B cell (primary cell): ENCODE measurements around the gene JPH3. TPM values are rescaled to one million over a fixed set of nuclear protein-coding genes. Genes with fewer than 3 reads are reported as not detected.

ENCODE experiments used
- ATAC-seq: fragments of 200-7000 bp; cut with Tn5 transposase; one replicate; pipeline ENCODE4 v1.10.0; 2021; ENCODE audit warnings: low read depth, mild to moderate bottlenecking, moderate number of reproducible peaks, moderate library complexity
- CTCF ChIA-PET: fragments of 350-600 bp; sonication (Branson Sonifier 250); formaldehyde crosslinking; loops from one replicate; lab custom pipeline; 2021; ENCODE audit warnings: antibody characterized with exemption, inconsistent platforms; lab: Charles Lee
- POLR2A ChIA-PET: fragments of 350-600 bp; sonication (Branson Sonifier 250); formaldehyde crosslinking; loops from one replicate; lab custom pipeline; 2021; ENCODE audit warnings: antibody characterized with exemption; lab: Charles Lee
- DNase-seq: peaks from one replicate; pipeline ENCODE4 v3.0.0; 2013
- H2AFZ ChIP-seq: 2 replicates; pipeline ENCODE4 v1.6.1; 2012; ENCODE audit warnings: mild to moderate bottlenecking, low read depth, low read length; ENCODE audit not compliant: insufficient read depth, poor library complexity, severe bottlenecking
- H3K27ac ChIP-seq, 2 donors: 1 replicate in 1 of 2; 2 replicates in 1 of 2; pipeline ENCODE4 v1.5.1; 2012 to 2013; ENCODE audit warnings: low read length in 2 of 2, mild to moderate bottlenecking in 2 of 2, moderate library complexity in 1 of 2
- H3K27me3 ChIP-seq, 4 experiments: fragments of 200-600 bp in 1 of 4; sonication (generic) in 1 of 4; replicated peaks in 1 of 4; 1 replicate in 2 of 4; 2 replicates in 2 of 4; pipeline versions ENCODE4 v1.6.1 to v1.7.0; 2013 to 2016; ENCODE audit warnings: low read length in 3 of 4, mild to moderate bottlenecking in 2 of 4, mixed read lengths in 1 of 4, moderate library complexity in 1 of 4; ENCODE audit not compliant: insufficient read depth in 4 of 4, control insufficient read depth in 3 of 4; ENCODE audit errors: control extremely low read depth in 1 of 4
- H3K36me3 ChIP-seq, 2 experiments: replicated peaks in 1 of 2; 1 replicate in 1 of 2; 2 replicates in 1 of 2; pipeline versions ENCODE4 v1.6.1 to v1.7.1; 2013; ENCODE audit warnings: low read length in 1 of 2; ENCODE audit not compliant: insufficient read depth in 2 of 2, control insufficient read depth in 1 of 2; ENCODE audit errors: control extremely low read depth in 1 of 2, extremely low read depth in 1 of 2
- H3K4me1 ChIP-seq, 2 donors: fragments of 200-600 bp in 1 of 2; sonication (generic) in 1 of 2; 1 replicate in 1 of 2; 2 replicates in 1 of 2; pipeline versions ENCODE4 v1.5.1 to v1.6.1; 2013 to 2017; ENCODE audit warnings: low read length in 2 of 2; ENCODE audit not compliant: control insufficient read depth in 2 of 2, insufficient read depth in 2 of 2
- H3K4me2 ChIP-seq: replicated peaks from 2 replicates; pipeline ENCODE3; 2012; ENCODE audit warnings: mild to moderate bottlenecking, low read depth, low read length; ENCODE audit not compliant: poor library complexity, severe bottlenecking
- H3K4me3 ChIP-seq, 5 experiments: fragments of 200-600 bp in 1 of 5; sonication (generic) in 1 of 5; 1 replicate in 3 of 5; 2 replicates in 2 of 5; pipeline versions ENCODE4 v1.5.1 to v1.7.0; 2011 to 2016; ENCODE audit warnings: low read length in 4 of 5, mild to moderate bottlenecking in 4 of 5, low read depth in 2 of 5, control low read depth in 1 of 5, moderate library complexity in 1 of 5; ENCODE audit not compliant: insufficient read depth in 1 of 5; ENCODE audit errors: control extremely low read depth in 1 of 5, extremely low read depth in 1 of 5
- H3K79me2 ChIP-seq: fragments of 200-600 bp; sonication (generic); one replicate; pipeline ENCODE4 v1.6.0; 2016; ENCODE audit warnings: low read length; ENCODE audit not compliant: control insufficient read depth, insufficient read depth
- H3K9ac ChIP-seq: fragments of 200-600 bp; sonication (generic); 2 replicates; pipeline ENCODE4 v1.6.1; 2017; ENCODE audit warnings: mild to moderate bottlenecking, low read length, moderate library complexity
- H3K9me3 ChIP-seq, 3 donors: one replicate each; pipeline versions ENCODE4 v1.6.1 to v1.7.1; 2013; ENCODE audit warnings: low read length in 2 of 3; ENCODE audit not compliant: control insufficient read depth in 2 of 3, insufficient read depth in 1 of 3; ENCODE audit errors: control extremely low read depth in 1 of 3
- H4K20me1 ChIP-seq: 2 replicates; pipeline ENCODE4 v1.6.0; 2012; ENCODE audit warnings: mild to moderate bottlenecking, low read length; ENCODE audit not compliant: insufficient read depth, control insufficient read depth, poor library complexity, severe bottlenecking
- H3K27ac Mint-ChIP-seq: one replicate; pipeline ENCODE4 v1.8.0; 2021; ENCODE audit warnings: mixed read lengths
- H3K27me3 Mint-ChIP-seq: one replicate; pipeline ENCODE4 v1.8.0; 2021; ENCODE audit warnings: mixed read lengths
- H3K4me1 Mint-ChIP-seq: one replicate; pipeline ENCODE4 v1.8.0; 2021; ENCODE audit warnings: mixed read lengths
- H3K4me3 Mint-ChIP-seq: one replicate; pipeline ENCODE4 v1.8.0; 2021; ENCODE audit warnings: mixed read lengths
- H3K9me3 Mint-ChIP-seq: one replicate; pipeline ENCODE4 v1.8.0; 2022; ENCODE audit warnings: mixed read lengths; ENCODE audit not compliant: insufficient read depth
- CTCF ChIP-seq: fragments of 200-600 bp; IDR thresholded peaks from one replicate; pipeline ENCODE4 v1.8.0; 2022; ENCODE audit warnings: antibody characterized with exemption, mild to moderate bottlenecking
- EZH2 ChIP-seq: IDR thresholded peaks from 2 replicates; pipeline ENCODE4 v1.6.1; 2012; ENCODE audit warnings: borderline replicate concordance, low read depth, mild to moderate bottlenecking, moderate library complexity, low read length; ENCODE audit not compliant: insufficient read depth, poor library complexity, severe bottlenecking
- WGBS: methylation state at CpG from one replicate; pipeline ENCODE4 v1.1.5; 2013; ENCODE audit warnings: missing lambda C conversion rate; ENCODE audit not compliant: insufficient coverage; 5-methylcytosine and 5-hydroxymethylcytosine counted together
- intact Hi-C: fragments of 100-400 bp; cut with micrococcal nuclease; formaldehyde crosslinking; loops from one replicate; pipeline ENCODE4 v1.10.0; 2022
- polyA plus RNA-seq: library from polyadenylated mRNA; depleted of rRNA; stranded (reverse); fragments of >200 nt; gene quantifications from 2 replicates; pipeline ENCODE4 v1.2.3, GENCODE V29; 2012
- total RNA-seq, 2 donors: library from RNA; stranded (reverse); fragments of 120-200 nt in 1 of 2; gene quantifications; 1 replicate in 1 of 2; 2 replicates in 1 of 2; pipeline versions ENCODE4 v1.2.3 to v1.2.4, GENCODE V29; 2013 to 2022

JPH3 gene
- total and polyA plus RNA-seq, 2 donors (not counting 1 experiment from before 2014, with no cell fraction given) = not detected

DNA sequence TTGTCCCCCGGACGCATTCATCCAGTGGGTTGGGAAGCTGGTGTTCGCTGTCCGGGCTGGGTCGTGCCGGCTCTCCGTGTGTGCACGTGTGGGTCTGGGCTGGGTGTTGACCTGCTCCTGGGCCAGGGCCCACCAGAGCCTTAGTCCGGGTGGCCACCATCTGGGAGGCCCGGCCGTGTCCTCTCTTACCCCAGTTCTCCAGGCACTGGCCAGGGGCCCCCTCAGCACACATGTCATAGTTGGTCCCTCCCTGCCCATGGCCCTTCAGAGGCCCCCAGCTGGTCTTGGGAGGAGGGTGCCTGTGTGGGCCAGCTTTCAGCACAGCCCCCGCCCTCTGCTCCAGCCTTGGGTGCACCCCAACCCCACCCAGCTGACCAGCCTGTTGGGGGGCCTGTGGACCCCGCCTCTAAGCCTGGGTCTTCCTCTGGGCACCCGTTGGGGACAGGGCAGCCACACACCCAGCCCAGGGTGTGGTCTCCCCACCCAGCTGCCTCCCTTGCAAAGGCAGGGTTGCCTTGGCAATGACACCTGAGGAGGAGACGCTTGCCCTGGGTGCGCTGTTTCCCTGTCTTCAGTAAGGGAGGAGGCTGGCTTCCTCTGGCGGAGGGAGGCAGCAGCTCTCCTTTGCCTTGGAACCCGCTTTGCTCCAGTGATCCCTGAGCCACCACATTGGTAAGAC is 77.4 kb downstream of the JPH3 start:
- WGBS = 89% methylated on average over 18 of the region's 18 CpGs

More for the DNA sequence above, 77.4 kb downstream of the JPH3 start:
- H3K9ac ChIP-seq = no peak overlapping the region
- Mint-ChIP-seq H3K27ac (no peak overlapping the region), H3K9me3 (no peaks in the 10 kb centered on the region), H3K4me1 (peaks cover 5% of the 10 kb centered on the region), H3K27me3 (peaks cover 5% of the 10 kb centered on the region), H3K4me3 (no peak overlapping the region)
- H4K20me1 ChIP-seq = no peaks in the 10 kb centered on the region
- no peak overlapping the region for H3K4me3 ChIP-seq
- ChIA-PET CTCF (no interaction called here), POLR2A (no interaction called here)
- H3K9me3 ChIP-seq = no peaks in the 10 kb centered on the region
- H3K79me2 ChIP-seq = no peaks in the 10 kb centered on the region
- H3K27me3 ChIP-seq = peaks cover 0 to 4% (median 0%) of the 10 kb centered on the region in 4 experiments
- DNase-seq (no peak), ATAC-seq (no peak)
- H3K4me2 ChIP-seq = no peak overlapping the region
- H3K4me1 ChIP-seq = peaks cover 0 to 18% of the 10 kb centered on the region in 2 donors
- intact Hi-C loops = no loop called here
- H2AFZ ChIP-seq = no peak overlapping the region
- no peak overlapping the region for H3K27ac ChIP-seq
- TF ChIP-seq CTCF (no peak), EZH2 (no peak)
- H3K36me3 ChIP-seq = no peaks in the 10 kb centered on the region
